ENCODE data around the gene VWA7. TPM values are rescaled to one million over a fixed set of nuclear protein-coding genes. Genes with fewer than 3 reads are reported as not detected.

The VWA7 gene
- total RNA-seq = not detected in 2 replicates

GRCh38 chr6:31776989-31777666 is at the start of gene VWA7:
Gene VWA7, minus strand, starts transcription at chr6:31777328. Its CDS starts 549 bp downstream, at chr6:31776779.

GRCh38 chr6:31815025-31815838 is 38.1 kb upstream of the VWA7 start, which contains the start of the genes HSPA1A and HSPA1L:
Gene HSPA1A, plus strand, starts transcription at chr6:31815543. Its CDS starts 214 bp downstream, at chr6:31815757.
Gene HSPA1L, minus strand, starts transcription at chr6:31815283. Its CDS starts 3,311 bp downstream, at chr6:31811972.

GRCh38 chr6:31806470-31807272 is 29.5 kb upstream of the VWA7 start, which contains the start of gene LSM2:
Gene LSM2, minus strand, starts transcription at chr6:31806966. Its CDS starts 209 bp downstream, at chr6:31806757.

GRCh38 chr6:31795616-31796298 is 18.6 kb upstream of the VWA7 start, which contains the start of gene VARS1:
Gene VARS1, minus strand, starts transcription at chr6:31795752. Its CDS starts 535 bp downstream, at chr6:31795217.

GRCh38 chr6:31762356-31762755 is 14.8 kb downstream of the VWA7 start, which contains the start of gene SAPCD1:
Gene SAPCD1, plus strand, starts transcription at chr6:31762656. Its CDS starts 399 bp downstream, at chr6:31763055.

GRCh38 chr6:31739639-31740396 is 37.3 kb downstream of the VWA7 start, which contains the start of gene MSH5:
Gene MSH5, plus strand, starts transcription at chr6:31740005. Its CDS starts 462 bp downstream, at chr6:31740467.

GRCh38 chr6:31736021-31736767 is 40.9 kb downstream of the VWA7 start, which contains the start of gene CLIC1:
Gene CLIC1, minus strand, starts transcription at chr6:31736530. Its CDS starts 230 bp downstream, at chr6:31736300.

GRCh38 chr6:31728767-31729514 is 48.2 kb downstream of the VWA7 start, which contains the start of gene DDAH2:
Gene DDAH2, minus strand, starts transcription at chr6:31729299. Its CDS starts 138 bp downstream, at chr6:31729161.

GRCh38 chr6:31723245-31723979 is 53.7 kb downstream of the VWA7 start, which contains the start of gene MPIG6B:
Gene MPIG6B, plus strand, starts transcription at chr6:31723373. Its CDS starts 11 bp downstream, at chr6:31723384.

GRCh38 chr6:31721351-31722020 is 55.6 kb downstream of the VWA7 start, which contains the start of gene LY6G6C:
Gene LY6G6C, minus strand, starts transcription at chr6:31721746. Its CDS starts 67 bp downstream, at chr6:31721679.

Other genes starting within 250 kb of the VWA7 start
- not detected in 2 replicates for gene MCCD1, start 248.4 kb downstream of the VWA7 start, total RNA-seq
- 197 and 272 TPM in 2 replicates for gene DDX39B, start 235.3 kb downstream of the VWA7 start, total RNA-seq
- 2.7 and 7.2 TPM in 2 replicates for gene ATP6V1G2, start 230.7 kb downstream of the VWA7 start, total RNA-seq
- 16.6 and 19.9 TPM in 2 replicates for gene NFKBIL1, start 229.7 kb downstream of the VWA7 start, total RNA-seq
- gene LTA, start 205.0 kb downstream of the VWA7 start, total RNA-seq = not detected in 2 replicates
- gene TNF, start 201.8 kb downstream of the VWA7 start, total RNA-seq = not detected in 2 replicates
- 0.17 TPM in 1 of 2 replicates, not detected in the other for gene LTB, start 194.9 kb downstream of the VWA7 start, total RNA-seq
- gene LST1, start 191.1 kb downstream of the VWA7 start, total RNA-seq = not detected in 2 replicates
- not detected in 2 replicates for gene NCR3, start 184.3 kb downstream of the VWA7 start, total RNA-seq
- gene AIF1, start 162.1 kb downstream of the VWA7 start, total RNA-seq = 1.4 TPM in 1 of 2 replicates, not detected in the other
- gene PRRC2A, start 156.6 kb downstream of the VWA7 start, total RNA-seq = 71.2 and 71.5 TPM in 2 replicates
- gene BAG6, start 124.7 kb downstream of the VWA7 start, total RNA-seq = 164 and 183 TPM in 2 replicates
- 0.51 and 3.2 TPM in 2 replicates for gene APOM, start 121.4 kb downstream of the VWA7 start, total RNA-seq
- gene C6orf47, start 116.5 kb downstream of the VWA7 start, total RNA-seq = 14.3 and 14.8 TPM in 2 replicates
- 13.4 and 15.3 TPM in 2 replicates for gene GPANK1, start 112.3 kb downstream of the VWA7 start, total RNA-seq
- gene CSNK2B, start 111.2 kb downstream of the VWA7 start, total RNA-seq = 205 and 210 TPM in 2 replicates
- 1.0 and 1.2 TPM in 2 replicates for gene LY6G5B, start 107.4 kb downstream of the VWA7 start, total RNA-seq
- gene LY6G5C, start 96.3 kb downstream of the VWA7 start, total RNA-seq = 0.43 TPM in 1 of 2 replicates, not detected in the other
- gene ABHD16A, start 74.0 kb downstream of the VWA7 start, total RNA-seq = 25.7 and 29.2 TPM in 2 replicates
- gene LY6G6F, start 70.5 kb downstream of the VWA7 start, total RNA-seq = not detected in 2 replicates
- not detected in 2 replicates for gene LY6G6D, start 62.0 kb downstream of the VWA7 start, total RNA-seq
- not detected in 2 replicates for gene LY6G6C, start 55.6 kb downstream of the VWA7 start, total RNA-seq
- not detected in 2 replicates for gene MPIG6B, start 54.0 kb downstream of the VWA7 start, total RNA-seq
- 70.2 and 88.5 TPM in 2 replicates for gene DDAH2, start 48.0 kb downstream of the VWA7 start, total RNA-seq
- gene CLIC1, start 40.8 kb downstream of the VWA7 start, total RNA-seq = 266 and 364 TPM in 2 replicates
- 4.2 and 4.7 TPM in 2 replicates for gene MSH5, start 37.3 kb downstream of the VWA7 start, total RNA-seq
- 1.2 and 2.8 TPM in 2 replicates for gene SAPCD1, start 14.7 kb downstream of the VWA7 start, total RNA-seq
- 44.9 and 47.3 TPM in 2 replicates for gene VARS1, start 18.4 kb upstream of the VWA7 start, total RNA-seq
- 40.0 and 71.4 TPM in 2 replicates for gene LSM2, start 29.6 kb upstream of the VWA7 start, total RNA-seq
- gene HSPA1L, start 38.0 kb upstream of the VWA7 start, total RNA-seq = 0.12 and 0.34 TPM in 2 replicates
- 62.6 and 74.3 TPM in 2 replicates for gene HSPA1A, start 38.2 kb upstream of the VWA7 start, total RNA-seq
- 94.5 and 110 TPM in 2 replicates for gene HSPA1B, start 50.4 kb upstream of the VWA7 start, total RNA-seq
- 55.6 and 65.6 TPM in 2 replicates for gene NEU1, start 85.5 kb upstream of the VWA7 start, total RNA-seq
- gene SLC44A4, start 101.7 kb upstream of the VWA7 start, total RNA-seq = 0.51 TPM in 1 of 2 replicates, not detected in the other
- 32.1 and 55.8 TPM in 2 replicates for gene EHMT2, start 120.4 kb upstream of the VWA7 start, total RNA-seq
- 2.6 and 4.9 TPM in 2 replicates for gene ZBTB12, start 124.8 kb upstream of the VWA7 start, total RNA-seq
- gene C2, start 150.4 kb upstream of the VWA7 start, total RNA-seq = 1.2 and 9.6 TPM in 2 replicates
- 11.4 and 11.6 TPM in 2 replicates for gene CFB, start 168.8 kb upstream of the VWA7 start, total RNA-seq
- 73.6 and 83.6 TPM in 2 replicates for gene NELFE, start 181.6 kb upstream of the VWA7 start, total RNA-seq
- gene SKIC2, start 181.8 kb upstream of the VWA7 start, total RNA-seq = 34.1 and 37.6 TPM in 2 replicates
- 13.5 and 15.4 TPM in 2 replicates for gene DXO, start 194.8 kb upstream of the VWA7 start, total RNA-seq
- 6.9 and 30.7 TPM in 2 replicates for gene C4A, start 204.7 kb upstream of the VWA7 start, total RNA-seq
- 14.6 and 48.8 TPM in 2 replicates for gene C4B, start 237.5 kb upstream of the VWA7 start, total RNA-seq

All from pericardium fibroblast (primary cell).